HG02763 (cell line): ENCODE data around the gene S100A7A.
"Not testable (repeated sequence)": the region's sequence is repeated elsewhere in the genome, so short reads cannot be mapped to it uniquely, and the experiment has no call there.

Experiments
- ATAC-seq: cut with Tn5 transposase; IDR thresholded peaks from one replicate; pipeline ENCODE4 v1.9.1; 2021; ENCODE audit warnings: mild to moderate bottlenecking, moderate library complexity; ENCODE audit not compliant: unreplicated experiment

Gene S100A7A

GRCh38 chr1:153422450-153423068, 6.2 kb downstream of the S100A7A start:
- no peak for ATAC-seq

GRCh38 chr1:153426809-153427208, 10.5 kb downstream of the S100A7A start:
- ATAC-seq = no peak

GRCh38 chr1:153428073-153428638, 11.8 kb downstream of the S100A7A start:
- no peak for ATAC-seq

- no peak for ATAC-seq
Observed at GRCh38 chr1:153428791-153429190, 12.5 kb downstream of the S100A7A start.

- no peak for ATAC-seq
Observed at GRCh38 chr1:153429266-153430165, 13.2 kb downstream of the S100A7A start.

- ATAC-seq = no peak
Observed at GRCh38 chr1:153430166-153430553, 13.8 kb downstream of the S100A7A start.

GRCh38 chr1:153430561-153430960, 14.2 kb downstream of the S100A7A start:
- ATAC-seq = no peak

GRCh38 chr1:153431002-153431401, 14.7 kb downstream of the S100A7A start:
- ATAC-seq = no peak

- no peak for ATAC-seq
Observed at GRCh38 chr1:153431427-153431826, 15.1 kb downstream of the S100A7A start.

GRCh38 chr1:153431928-153432327, 15.6 kb downstream of the S100A7A start:
- ATAC-seq = no peak

GRCh38 chr1:153432874-153433681, 16.8 kb downstream of the S100A7A start:
- ATAC-seq = no peak

GRCh38 chr1:153434746-153435455, 18.6 kb downstream of the S100A7A start:
- no peak for ATAC-seq

- ATAC-seq = no peak
Observed at GRCh38 chr1:153437236-153437635, 20.9 kb downstream of the S100A7A start.

GRCh38 chr1:153438599-153438998, 22.3 kb downstream of the S100A7A start:
- ATAC-seq = no peak

- ATAC-seq = no peak
Observed at GRCh38 chr1:153439273-153439672, 23.0 kb downstream of the S100A7A start.

- no peak for ATAC-seq
Observed at GRCh38 chr1:153441238-153441755, 25.0 kb downstream of the S100A7A start.

GRCh38 chr1:153443486-153443885, 27.2 kb downstream of the S100A7A start:
- no peak for ATAC-seq

GRCh38 chr1:153444078-153444477, 27.8 kb downstream of the S100A7A start:
- ATAC-seq = no peak

- no peak for ATAC-seq
Observed at GRCh38 chr1:153447498-153448170, 31.3 kb downstream of the S100A7A start.

GRCh38 chr1:153448851-153449250, 32.5 kb downstream of the S100A7A start:
- ATAC-seq = not testable (repeated sequence)
